Measurements from ENCODE around the gene CDH4. TPM values are rescaled to one million over a fixed set of nuclear protein-coding genes. Genes with fewer than 3 reads are reported as not detected.

CDH4 gene
- total and polyA plus RNA-seq, 2 of the 4 experiments (the other 2 are of a cell fraction): 1.6 to 3.5 TPM

DNA sequence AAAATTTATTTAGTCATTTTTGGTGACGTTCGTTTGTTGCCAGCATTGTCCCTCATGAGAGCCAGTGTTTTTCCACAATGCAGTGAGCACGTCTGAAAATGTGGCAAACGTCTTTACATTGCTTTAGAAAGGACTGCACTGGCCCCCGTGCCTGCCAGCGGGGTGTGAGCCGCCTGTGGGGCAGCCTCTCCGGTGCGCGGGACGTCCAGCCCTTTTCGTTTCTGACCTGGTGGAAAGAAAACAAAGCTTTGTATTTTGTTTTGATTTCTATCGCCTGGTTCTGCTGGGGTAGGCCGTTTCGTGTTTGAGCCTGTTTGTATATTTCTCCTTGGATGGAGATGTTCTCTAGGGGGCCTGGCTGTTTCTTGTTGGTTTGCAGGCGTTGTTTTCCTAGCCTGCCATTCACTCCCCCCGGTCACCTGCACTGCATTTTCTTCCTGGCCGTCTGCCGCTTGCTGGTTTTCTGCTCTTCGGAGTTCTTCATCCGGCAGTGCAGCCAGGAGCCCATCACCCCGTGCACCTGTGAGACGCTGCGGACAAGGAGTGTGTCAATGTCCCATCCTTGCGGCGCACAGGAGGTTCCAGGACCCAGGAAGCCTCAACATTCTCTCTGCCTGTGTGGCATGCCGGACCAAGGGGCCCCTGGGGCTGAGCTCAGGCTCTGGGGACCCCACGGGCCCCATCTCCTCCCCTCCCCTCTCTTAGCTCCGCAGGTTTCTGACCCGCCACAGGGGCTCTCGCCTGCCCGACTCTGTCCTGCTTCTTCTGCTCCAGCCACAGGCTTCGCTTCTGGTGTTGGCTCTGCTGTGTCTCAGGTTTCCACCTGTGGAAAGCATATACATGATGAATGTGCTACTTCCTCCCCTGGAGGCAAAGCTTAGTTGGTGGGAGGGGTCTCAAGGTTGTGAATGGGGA, 100.5 kb downstream of the CDH4 start:
- no peak overlapping the region for H4K8ac ChIP-seq (ENCODE audit: low read depth in 2 of 2, low read length in 2 of 2)
- CTCF ChIA-PET: no interaction called here
- H3K79me1 ChIP-seq (ENCODE audit: low read depth in 1 of 2, low read length in 2 of 2): no peaks in the 10 kb centered on the region
- H3K9me1 ChIP-seq (ENCODE audit: insufficient read depth, low read length): no peaks in the 10 kb centered on the region
- peaks cover 4% of the 10 kb centered on the region for H3K4me1 ChIP-seq (ENCODE audit: control insufficient read depth, insufficient read depth, low read length)
- no peaks in the 10 kb centered on the region for H3K36me3 ChIP-seq (ENCODE audit: control insufficient read depth, insufficient read depth, low read length)
- intact Hi-C loops (cut with micrococcal nuclease) (no loop called here), in situ Hi-C loops (cut with MboI; ENCODE audit: low sequenced_read_pairs) (no loop called here), dilution Hi-C loops (cut with HindIII; ENCODE audit: low sequenced_read_pairs, unreplicated experiment) (no loop called here)
- no peaks in the 10 kb centered on the region for H3K27me3 ChIP-seq (ENCODE audit: control insufficient read depth, insufficient read depth, low read length)
- WGBS, 2 experiments (ENCODE audit: extremely low coverage in 2 of 2, insufficient read length in 1 of 2): 41% methylated on average over 5 of the region's 33 CpGs; no CpG with 5 or more reads in 1 of the 2 experiments
- no peak overlapping the region for H3K4ac ChIP-seq (ENCODE audit: low read depth, low read length)
- no peak for TF ChIP-seq MAZ (IDR thresholded peaks at IDR 0.05; ENCODE audit: borderline replicate concordance, low read depth, low read length)
- TF ChIP-seq, protein P1, sequence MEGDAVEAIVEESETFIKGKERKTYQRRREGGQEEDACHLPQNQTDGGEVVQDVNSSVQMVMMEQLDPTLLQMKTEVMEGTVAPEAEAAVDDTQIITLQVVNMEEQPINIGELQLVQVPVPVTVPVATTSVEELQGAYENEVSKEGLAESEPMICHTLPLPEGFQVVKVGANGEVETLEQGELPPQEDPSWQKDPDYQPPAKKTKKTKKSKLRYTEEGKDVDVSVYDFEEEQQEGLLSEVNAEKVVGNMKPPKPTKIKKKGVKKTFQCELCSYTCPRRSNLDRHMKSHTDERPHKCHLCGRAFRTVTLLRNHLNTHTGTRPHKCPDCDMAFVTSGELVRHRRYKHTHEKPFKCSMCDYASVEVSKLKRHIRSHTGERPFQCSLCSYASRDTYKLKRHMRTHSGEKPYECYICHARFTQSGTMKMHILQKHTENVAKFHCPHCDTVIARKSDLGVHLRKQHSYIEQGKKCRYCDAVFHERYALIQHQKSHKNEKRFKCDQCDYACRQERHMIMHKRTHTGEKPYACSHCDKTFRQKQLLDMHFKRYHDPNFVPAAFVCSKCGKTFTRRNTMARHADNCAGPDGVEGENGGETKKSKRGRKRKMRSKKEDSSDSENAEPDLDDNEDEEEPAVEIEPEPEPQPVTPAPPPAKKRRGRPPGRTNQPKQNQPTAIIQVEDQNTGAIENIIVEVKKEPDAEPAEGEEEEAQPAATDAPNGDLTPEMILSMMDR (conservative IDR thresholded peaks at IDR 0.05; ENCODE audit: low read depth, low read length): no peak
- TF ChIP-seq MAFK (IDR thresholded peaks at IDR 0.05; ENCODE audit: low read depth, low read length): no peak
- TF ChIP-seq RCOR1 (IDR thresholded peaks at IDR 0.05; ENCODE audit: insufficient replicate concordance, low read length): no peak
- no peak for TF ChIP-seq RFX5 (IDR thresholded peaks at IDR 0.05; ENCODE audit: low read depth, low read length)
- TF ChIP-seq NFE2L2 (IDR thresholded peaks at IDR 0.05; ENCODE audit: low read depth, low read length): no peak
- TF ChIP-seq, protein P2, sequence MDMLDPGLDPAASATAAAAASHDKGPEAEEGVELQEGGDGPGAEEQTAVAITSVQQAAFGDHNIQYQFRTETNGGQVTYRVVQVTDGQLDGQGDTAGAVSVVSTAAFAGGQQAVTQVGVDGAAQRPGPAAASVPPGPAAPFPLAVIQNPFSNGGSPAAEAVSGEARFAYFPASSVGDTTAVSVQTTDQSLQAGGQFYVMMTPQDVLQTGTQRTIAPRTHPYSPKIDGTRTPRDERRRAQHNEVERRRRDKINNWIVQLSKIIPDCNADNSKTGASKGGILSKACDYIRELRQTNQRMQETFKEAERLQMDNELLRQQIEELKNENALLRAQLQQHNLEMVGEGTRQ (IDR thresholded peaks at IDR 0.05; ENCODE audit: low read depth, low read length): no peak
- TF ChIP-seq CHD1 (IDR thresholded peaks at IDR 0.05; ENCODE audit: low read depth, low read length): no peak
- no peak for TF ChIP-seq RAD21 (IDR thresholded peaks at IDR 0.05; ENCODE audit: low read length)
- TF ChIP-seq CEBPB (IDR thresholded peaks at IDR 0.05; ENCODE audit: low read depth, low read length): no peak
- no peak for TF ChIP-seq MXI1 (IDR thresholded peaks at IDR 0.05; ENCODE audit: borderline replicate concordance, low read depth, low read length)
- TF ChIP-seq SMC3 (IDR thresholded peaks at IDR 0.05; ENCODE audit: low read depth, low read length): no peak
- TF ChIP-seq BHLHE40 (IDR thresholded peaks at IDR 0.05; ENCODE audit: low read depth, low read length): no peak
- no peak overlapping the region for H2BK15ac ChIP-seq (ENCODE audit: low read depth, low read length)
- DNase-seq (no peak), ATAC-seq (ENCODE audit: low read depth) (no peak)
- H3K23ac ChIP-seq (ENCODE audit: low read depth, low read length): no peak overlapping the region
- no peak overlapping the region for H4K5ac ChIP-seq (ENCODE audit: low read depth, low read length)
- H3K9me3 ChIP-seq (ENCODE audit: control insufficient read depth, insufficient read depth, low read length): no peaks in the 10 kb centered on the region
- no peak overlapping the region; the same call in 1 of the 2 replicates for H3K4me2 ChIP-seq (ENCODE audit: low read depth, low read length)
- H3K18ac ChIP-seq (ENCODE audit: low read depth, low read length): no peak overlapping the region
- BruUV-seq (replicated peaks): no TSS peak
- no peak overlapping the region for H3K27ac ChIP-seq (ENCODE audit: insufficient read depth, low read length)
- H2AFZ ChIP-seq (replicated peaks; ENCODE audit: low read length, poor library complexity): peak overlapping the region; percentile 59
- H2AK9ac ChIP-seq (replicated peaks; ENCODE audit: low read depth, low read length, poor library complexity): no peak overlapping the region
- no peak overlapping the region for H2BK120ac ChIP-seq (ENCODE audit: low read depth, low read length)
- H3K4me3 ChIP-seq (ENCODE audit: insufficient read depth, low read depth, low read length): no peak overlapping the region
- H3K9ac ChIP-seq (ENCODE audit: low read depth, low read length): no peak overlapping the region
- no peak overlapping the region for H2AK5ac ChIP-seq (ENCODE audit: low read depth, low read length)
- no peak overlapping the region for H3K14ac ChIP-seq (replicated peaks; ENCODE audit: low read depth, low read length)
- H2BK5ac ChIP-seq (ENCODE audit: low read depth, low read length, poor library complexity, severe bottlenecking): no peak overlapping the region
- no peak overlapping the region for H2BK20ac ChIP-seq (ENCODE audit: low read depth, low read length)
- H4K91ac ChIP-seq (ENCODE audit: insufficient read depth, low read depth, low read length): no peak overlapping the region
- no peak overlapping the region for H3K56ac ChIP-seq (ENCODE audit: extremely low read depth, insufficient read depth, low read length)
- POLR2A ChIA-PET (ENCODE audit: unreplicated experiment): no interaction called here
- H4K20me1 ChIP-seq (ENCODE audit: insufficient read depth, low read length): no peaks in the 10 kb centered on the region; the same call in 1 of the 2 replicates

All from IMR-90 (cell line).